HCT116 (cell line): ENCODE results near the gene CENPX. TPM values are rescaled to one million over a fixed set of nuclear protein-coding genes. Genes with fewer than 3 reads are reported as not detected.

ENCODE experiments used
- ATAC-seq: fragments of 200-7000 bp; cut with Tn5 transposase; 2 replicates; pipeline ENCODE4 v1.9.1; 2020; ENCODE audit warnings: mild to moderate bottlenecking, moderate library complexity
- BruUV-seq: library from RNA; stranded (reverse); fragments of 400-500 nt; replicated peaks from 2 replicates; lab custom pipeline; 2021; lab: Mats Ljungman, UMichigan
- CTCF ChIA-PET: fragments of 300-600 bp; sonication (Branson Sonifier 250); formaldehyde crosslinking; loops from one replicate; lab custom pipeline; 2021; ENCODE audit warnings: antibody characterized with exemption; lab: Charles Lee
- POLR2A ChIA-PET: fragments of 300-600, 350-600 bp; sonication (Branson Sonifier 250); formaldehyde crosslinking; loops from one replicate; lab custom pipeline; 2021; ENCODE audit warnings: antibody characterized with exemption; lab: Charles Lee
- RAD21 ChIA-PET, 2 experiments: fragments of 300-600 bp; sonication (Branson Sonifier 250); formaldehyde crosslinking; loops; one replicate each; lab custom pipeline; 2023; ENCODE audit warnings: low total read pairs in 2 of 2; ENCODE audit not compliant: uncharacterized antibody in 2 of 2, unreplicated experiment in 2 of 2, low non-redundant PET in 1 of 2; lab: Charles Lee
- DNase-seq: peaks from one replicate; pipeline ENCODE4 v3.0.0-alpha.2; 2010; ENCODE audit warnings: low read depth, low spot score
- H2AFZ ChIP-seq: fragments of 200-600 bp; shearing (Covaris generic), sonication (generic); 2 replicates; pipeline ENCODE4 v1.6.1; 2017; ENCODE audit warnings: low read depth, mixed run types, mixed read lengths, antibody characterized with exemption, low read length; ENCODE audit not compliant: poor library complexity, severe bottlenecking
- H3K27ac ChIP-seq: 2 replicates; pipeline ENCODE4 v1.5.1; 2012; ENCODE audit warnings: low read depth, low read length
- H3K27me3 ChIP-seq: fragments of 200-600 bp; sonication (generic); 2 replicates; pipeline ENCODE4 v1.6.1; 2016; ENCODE audit warnings: mixed run types, low read length, mixed read lengths; ENCODE audit not compliant: insufficient read depth
- H3K36me3 ChIP-seq, 2 experiments: fragments of 200-500 bp in 1 of 2; fragments of 200-600 bp in 1 of 2; sonication (Bioruptor generic) in 1 of 2; sonication (generic) in 1 of 2; 2 replicates each; pipeline versions ENCODE4 v1.5.1 to v1.6.1; 2014 to 2016; ENCODE audit warnings: low read length in 2 of 2, inconsistent platforms in 1 of 2, mixed read lengths in 1 of 2, mixed run types in 1 of 2; ENCODE audit not compliant: insufficient read depth in 2 of 2, control insufficient read depth in 1 of 2
- H3K4me1 ChIP-seq, 2 experiments: fragments of 200-600 bp in 1 of 2; sonication (generic) in 1 of 2; 2 replicates each; pipeline versions ENCODE4 v1.5.1 to v1.6.1; 2012 to 2017; ENCODE audit warnings: low read length in 2 of 2, inconsistent platforms in 1 of 2, mild to moderate bottlenecking in 1 of 2, mixed read lengths in 1 of 2, mixed run types in 1 of 2, moderate library complexity in 1 of 2; ENCODE audit not compliant: insufficient read depth in 2 of 2, control insufficient read depth in 1 of 2
- H3K4me2 ChIP-seq: fragments of 200-600 bp; sonication (generic); 2 replicates; pipeline ENCODE4 v1.6.1; 2017; ENCODE audit warnings: mixed run types, low read length, mixed read lengths
- H3K4me3 ChIP-seq, 2 experiments: fragments of 200-600 bp in 1 of 2; sonication (generic) in 1 of 2; replicated peaks in 1 of 2; 2 replicates each; pipeline ENCODE4 v1.5.1; 2011 to 2016; ENCODE audit warnings: low read length in 2 of 2, control low read depth in 1 of 2, low read depth in 1 of 2, mild to moderate bottlenecking in 1 of 2, mixed read lengths in 1 of 2, mixed run types in 1 of 2
- H3K79me2 ChIP-seq: fragments of 200-600 bp; sonication (generic); 2 replicates; pipeline ENCODE4 v1.6.1; 2017; ENCODE audit warnings: mild to moderate bottlenecking, mixed run types, low read length, moderate library complexity, mixed read lengths; ENCODE audit not compliant: insufficient read depth
- H3K9ac ChIP-seq: fragments of 200-600 bp; sonication (generic); 2 replicates; pipeline ENCODE4 v1.6.1; 2016; ENCODE audit warnings: low read length, mixed read lengths
- H3K9me2 ChIP-seq: fragments of 200-600 bp; sonication (generic), shearing (Covaris generic); 2 replicates; pipeline ENCODE4 v1.6.1; 2017; ENCODE audit warnings: mixed run types, mild to moderate bottlenecking, moderate library complexity; ENCODE audit not compliant: insufficient read depth
- H3K9me3 ChIP-seq, 2 experiments: fragments of 200-500 bp in 1 of 2; fragments of 200-600 bp in 1 of 2; sonication (Bioruptor generic) in 1 of 2; sonication (generic) in 1 of 2; 2 replicates each; pipeline ENCODE4 v1.6.1; 2014 to 2017; ENCODE audit warnings: low read length in 2 of 2, mixed read lengths in 2 of 2, inconsistent platforms in 1 of 2, low read depth in 1 of 2, mild to moderate bottlenecking in 1 of 2, mixed run types in 1 of 2, moderate library complexity in 1 of 2; ENCODE audit not compliant: control insufficient read depth in 1 of 2, insufficient read depth in 1 of 2
- H4K20me1 ChIP-seq: fragments of 200-600 bp; sonication (generic), shearing (Covaris generic); 2 replicates; pipeline ENCODE4 v1.6.1; 2017; ENCODE audit warnings: mixed run types, mild to moderate bottlenecking, moderate library complexity; ENCODE audit not compliant: insufficient read depth
- CBX3 ChIP-seq: IDR thresholded peaks from 2 replicates; pipeline ENCODE4 v1.6.1; 2012; ENCODE audit warnings: low read depth
- CEBPB ChIP-seq: IDR thresholded peaks from 2 replicates; pipeline ENCODE4 v1.6.1; 2012; ENCODE audit warnings: low read depth
- CTCF ChIP-seq, 3 experiments: fragments of 200-600 bp in 1 of 3; sonication (generic) in 1 of 3; IDR thresholded peaks in 2 of 3; conservative IDR thresholded peaks in 1 of 3; 2 replicates each; pipeline ENCODE4 v1.5.1; 2012 to 2017; ENCODE audit warnings: low read depth in 2 of 3, low read length in 2 of 3, antibody characterized with exemption in 1 of 3, borderline replicate concordance in 1 of 3, control low read depth in 1 of 3, mild to moderate bottlenecking in 1 of 3, mixed read lengths in 1 of 3, mixed run types in 1 of 3, moderate library complexity in 1 of 3; ENCODE audit not compliant: insufficient read depth in 1 of 3
- EGR1 ChIP-seq: IDR thresholded peaks from 2 replicates; pipeline ENCODE4 v1.6.1; 2012; ENCODE audit warnings: low read depth
- ELF1 ChIP-seq: IDR thresholded peaks from 2 replicates; pipeline ENCODE4 v1.6.1; 2012; ENCODE audit warnings: low read depth, borderline replicate concordance
- EZH2 ChIP-seq: fragments of 200-600 bp; sonication (generic); IDR thresholded peaks from 2 replicates; pipeline ENCODE4 v1.6.1; 2017; ENCODE audit warnings: antibody characterized with exemption, mixed run types
- FOSL1 ChIP-seq: IDR thresholded peaks from 2 replicates; pipeline ENCODE4 v1.6.1; 2012; ENCODE audit warnings: low read depth
- JUND ChIP-seq: IDR thresholded peaks from 2 replicates; pipeline ENCODE4 v1.6.1; 2012
- MAX ChIP-seq: IDR thresholded peaks from 2 replicates; pipeline ENCODE4 v1.6.1; 2012
- REST ChIP-seq: IDR thresholded peaks from 2 replicates; pipeline ENCODE4 v1.6.1; 2012; ENCODE audit warnings: low read depth
- SIN3A ChIP-seq: IDR thresholded peaks from 2 replicates; pipeline ENCODE4 v1.6.1; 2012; ENCODE audit warnings: low read depth
- SP1 ChIP-seq: IDR thresholded peaks from 2 replicates; pipeline ENCODE4 v1.6.1; 2012; ENCODE audit warnings: low read depth
- SRF ChIP-seq: IDR thresholded peaks from 2 replicates; pipeline ENCODE4 v1.6.1; 2012; ENCODE audit warnings: low read depth
- TCF7L2 ChIP-seq: IDR thresholded peaks from 2 replicates; pipeline ENCODE4 v1.7.0; 2011; ENCODE audit warnings: borderline replicate concordance, inconsistent platforms; ENCODE audit not compliant: insufficient read depth, insufficient read length; ENCODE audit errors: extremely low read depth
- ZBTB33 ChIP-seq: IDR thresholded peaks from 2 replicates; pipeline ENCODE4 v1.6.1; 2011; ENCODE audit warnings: mild to moderate bottlenecking, low read length, moderate library complexity; ENCODE audit not compliant: insufficient replicate concordance; ENCODE audit errors: extremely low read depth
- ZFX ChIP-seq: fragments of 450-650 bp; IDR thresholded peaks from 2 replicates; pipeline ENCODE4 v1.6.1; 2017
- intact Hi-C: fragments of 100-400 bp; cut with micrococcal nuclease; formaldehyde crosslinking; loops from 2 replicates; pipeline ENCODE4 v1.10.0; 2022
- total RNA-seq: library from RNA; stranded (reverse); gene quantifications from one replicate; pipeline ENCODE4 v1.2.1, GENCODE V29; 2021; ENCODE audit not compliant: unreplicated experiment

CENPX gene
- total RNA-seq, 1 experiment from 2014 or later: 184 TPM

GRCh38 chr17:82003411-82004381 lies 19.0 kb downstream of the CENPX start (continued):
- TF ChIP-seq CBX3 (no peak), CTCF (IDR thresholded peaks at IDR 0.05 in 2 of 3, conservative IDR thresholded peaks at IDR 0.05 in 1 of 3; ENCODE audit: borderline replicate concordance in 1 of 3, insufficient read depth in 1 of 3, low read depth in 2 of 3, low read length in 2 of 3) (peak in 2 of 3 experiments; percentile 18 to 20; a peak in 1 of 6 replicates), SRF (no peak)

- Histone ChIP-seq H3K9me2 (no peaks in the 10 kb centered on the region), H3K36me3 (no peaks in the 10 kb centered on the region; a peak in 1 of 4 replicates), H3K27me3 (no peaks in the 10 kb centered on the region), H3K9ac (no peak overlapping the region), H2AFZ (no peak overlapping the region), H3K4me3 (no peak overlapping the region), H3K4me1 (peaks cover 44 to 60% of the 10 kb centered on the region in 2 experiments), H3K4me2 (no peak overlapping the region), H4K20me1 (no peaks in the 10 kb centered on the region), H3K9me3 (no peaks in the 10 kb centered on the region), H3K79me2 (no peaks in the 10 kb centered on the region), H3K27ac (no peak overlapping the region; the same call in 1 of the 2 replicates)
- ATAC-seq (no peak), DNase-seq (no peak)
- BruUV-seq: no TSS peak
- ChIA-PET CTCF (interaction anchor here (1.2 kb wide), 1 partner anchor 36 kb away, joined by 3 read pairs; the partner anchor contains the start of gene DCXR), RAD21 (no interaction called here), POLR2A (no interaction called here)
- intact Hi-C loops: loop anchor here (2.0 kb wide), 2 partner anchors 19 to 25 kb away; partner anchors contain the start of gene ASPSCR1
- TF ChIP-seq REST (no peak), TCF7L2 (no peak), ZFX (no peak), EZH2 (no peak), FOSL1 (no peak), EGR1 (no peak), CEBPB (no peak), ZBTB33 (no peak), SIN3A (no peak), ELF1 (no peak), JUND (no peak), SP1 (no peak), MAX (no peak)
Measured at GRCh38 chr17:82001571-82002056, 21.1 kb downstream of the CENPX start.
